Stomach (tissue), 4 donors: Measurements from ENCODE around the gene TM6SF1.

Experiments used
- POLR2AphosphoS5 ChIP-seq, 3 donors: sonication (generic); formaldehyde crosslinking; IDR thresholded peaks; one replicate each; pipeline ENCODE4 v1.6.1; 2016; ENCODE audit warnings: antibody characterized with exemption in 3 of 3
- TF ChIP-seq, protein P1 (sequence below), 7 experiments: fragments of 450-650 bp in 4 of 7; fragments of 200-600 bp in 3 of 7; sonication (generic) in 3 of 7; IDR thresholded peaks; one replicate each; pipeline ENCODE4 v1.5.1; 2016 to 2019; ENCODE audit warnings: antibody characterized with exemption in 7 of 7, control low read depth in 2 of 7, mild to moderate bottlenecking in 1 of 7

GRCh38 chr15:83115831-83116565 is 8.6 kb downstream of the TM6SF1 start:
- TF ChIP-seq POLR2AphosphoS5 (IDR thresholded peaks at IDR 0.05): no peak
- TF ChIP-seq, protein P1, sequence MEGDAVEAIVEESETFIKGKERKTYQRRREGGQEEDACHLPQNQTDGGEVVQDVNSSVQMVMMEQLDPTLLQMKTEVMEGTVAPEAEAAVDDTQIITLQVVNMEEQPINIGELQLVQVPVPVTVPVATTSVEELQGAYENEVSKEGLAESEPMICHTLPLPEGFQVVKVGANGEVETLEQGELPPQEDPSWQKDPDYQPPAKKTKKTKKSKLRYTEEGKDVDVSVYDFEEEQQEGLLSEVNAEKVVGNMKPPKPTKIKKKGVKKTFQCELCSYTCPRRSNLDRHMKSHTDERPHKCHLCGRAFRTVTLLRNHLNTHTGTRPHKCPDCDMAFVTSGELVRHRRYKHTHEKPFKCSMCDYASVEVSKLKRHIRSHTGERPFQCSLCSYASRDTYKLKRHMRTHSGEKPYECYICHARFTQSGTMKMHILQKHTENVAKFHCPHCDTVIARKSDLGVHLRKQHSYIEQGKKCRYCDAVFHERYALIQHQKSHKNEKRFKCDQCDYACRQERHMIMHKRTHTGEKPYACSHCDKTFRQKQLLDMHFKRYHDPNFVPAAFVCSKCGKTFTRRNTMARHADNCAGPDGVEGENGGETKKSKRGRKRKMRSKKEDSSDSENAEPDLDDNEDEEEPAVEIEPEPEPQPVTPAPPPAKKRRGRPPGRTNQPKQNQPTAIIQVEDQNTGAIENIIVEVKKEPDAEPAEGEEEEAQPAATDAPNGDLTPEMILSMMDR (IDR thresholded peaks at IDR 0.05): no peak
